GM12874 (cell line): ENCODE measurements around the gene TBC1D3C.
"Not testable (repeated sequence)": the region's sequence is repeated elsewhere in the genome, so short reads cannot be mapped to it uniquely, and the experiment has no call there.

Experiments
- CTCF ChIP-seq: IDR thresholded peaks from 2 replicates; pipeline ENCODE4 v1.5.1; 2011; ENCODE audit warnings: low read depth, mild to moderate bottlenecking, control low read depth, low read length, moderate library complexity; ENCODE audit not compliant: insufficient read depth

The TBC1D3C gene

GRCh38 chr17:38068534-38068933, at the start of gene TBC1D3C:
Gene TBC1D3C, minus strand, starts transcription at chr17:38068634. Its CDS starts 1,568 bp downstream, at chr17:38067066.
- TF ChIP-seq CTCF: not testable (repeated sequence)
